Panc1 (cell line): Measurements from ENCODE around the gene NPAS3. TPM values are rescaled to one million over a fixed set of nuclear protein-coding genes. Genes with fewer than 3 reads are reported as not detected.

Experiments used
- ATAC-seq: fragments of 200-7000 bp; cut with Tn5 transposase; 2 replicates; pipeline ENCODE4 v1.9.1; 2020; ENCODE audit warnings: mild to moderate bottlenecking, moderate library complexity
- BruUV-seq: library from RNA; stranded (reverse); fragments of 400-500 nt; replicated peaks from 2 replicates; lab custom pipeline; 2021; lab: Mats Ljungman, UMichigan
- CTCF ChIA-PET: fragments of 300-600 bp; sonication (Branson Sonifier 250); formaldehyde crosslinking; loops from one replicate; lab custom pipeline; 2022; ENCODE audit warnings: antibody characterized with exemption; lab: Charles Lee
- POLR2A ChIA-PET: fragments of 300-600 bp; sonication (Branson Sonifier 250); formaldehyde crosslinking; loops from one replicate; lab custom pipeline; 2022; ENCODE audit warnings: antibody characterized with exemption; lab: Charles Lee
- DNase-seq: peaks from one replicate; pipeline ENCODE4 v3.0.0-alpha.2; 2010; ENCODE audit warnings: low read depth, low spot score
- H3K27ac ChIP-seq: 2 replicates; pipeline ENCODE4 v1.5.1; 2011; ENCODE audit warnings: mild to moderate bottlenecking, low read length, inconsistent platforms
- H3K27me3 ChIP-seq: fragments of 200-500 bp; sonication (Bioruptor generic); 2 replicates; pipeline ENCODE4 v1.6.0; 2014; ENCODE audit warnings: low read length, inconsistent platforms; ENCODE audit not compliant: control insufficient read depth, insufficient read depth
- H3K36me3 ChIP-seq: fragments of 200-500 bp; sonication (Bioruptor generic); 2 replicates; pipeline ENCODE4 v1.5.1; 2014; ENCODE audit warnings: inconsistent platforms, mild to moderate bottlenecking, low read length, moderate library complexity; ENCODE audit not compliant: control insufficient read depth, insufficient read depth
- H3K4me1 ChIP-seq: 2 replicates; pipeline ENCODE4 v1.5.1; 2011; ENCODE audit warnings: inconsistent platforms, mild to moderate bottlenecking, low read length, moderate library complexity; ENCODE audit not compliant: control insufficient read depth, insufficient read depth
- H3K4me3 ChIP-seq, 2 experiments: 2 replicates each; pipeline ENCODE4 v1.5.1; 2011 to 2012; ENCODE audit warnings: low read depth in 2 of 2, low read length in 2 of 2, mild to moderate bottlenecking in 2 of 2, inconsistent platforms in 1 of 2, moderate library complexity in 1 of 2
- H3K9me3 ChIP-seq: fragments of 200-500 bp; sonication (Bioruptor generic); 2 replicates; pipeline ENCODE4 v1.5.1; 2014; ENCODE audit warnings: low read depth, mild to moderate bottlenecking, inconsistent platforms, low read length, moderate library complexity; ENCODE audit not compliant: control insufficient read depth, insufficient read depth
- POLR2AphosphoS5 ChIP-seq: IDR thresholded peaks from 2 replicates; pipeline ENCODE4 v1.6.1; 2012; ENCODE audit warnings: mild to moderate bottlenecking, low read depth, low read length, moderate library complexity
- SIN3A ChIP-seq: IDR thresholded peaks from 2 replicates; pipeline ENCODE4 v1.6.1; 2012; ENCODE audit warnings: low read depth, mild to moderate bottlenecking, low read length, moderate library complexity, borderline replicate concordance; ENCODE audit not compliant: insufficient read depth
- TCF7L2 ChIP-seq: IDR thresholded peaks from 2 replicates; pipeline ENCODE4 v1.6.1; 2011; ENCODE audit warnings: mild to moderate bottlenecking, low read depth, low read length, inconsistent platforms
- in situ Hi-C: cut with HindIII; loops from 2 replicates; pipeline ENCODE4 v1.10.0; 2016; ENCODE audit warnings: low sequenced_read_pairs, low pct_unique_long_range_greater_than_20kb
- intact Hi-C: fragments of 100-400 bp; cut with micrococcal nuclease; formaldehyde crosslinking; loops from one replicate; pipeline ENCODE4 v1.10.0; 2022; ENCODE audit not compliant: unreplicated experiment
- total RNA-seq: library from RNA; stranded (reverse); gene quantifications from one replicate; pipeline ENCODE4 v1.2.1, GENCODE V29; 2021; ENCODE audit not compliant: unreplicated experiment
- TF ChIP-seq, protein P1 (sequence below): fragments of 450-650 bp; IDR thresholded peaks from 2 replicates; pipeline ENCODE4 v1.5.1; 2017; ENCODE audit warnings: mild to moderate bottlenecking
- TF ChIP-seq, protein P2 (sequence below), 2 experiments: IDR thresholded peaks; 2 replicates each; pipeline ENCODE4 v1.6.1; 2011 to 2012; ENCODE audit warnings: low read depth in 2 of 2, control low read depth in 1 of 2, low read length in 1 of 2, mild to moderate bottlenecking in 1 of 2, moderate library complexity in 1 of 2; ENCODE audit not compliant: insufficient read depth in 1 of 2

The NPAS3 gene
- total RNA-seq, 1 experiment from 2014 or later = 0.23 TPM

DNA sequence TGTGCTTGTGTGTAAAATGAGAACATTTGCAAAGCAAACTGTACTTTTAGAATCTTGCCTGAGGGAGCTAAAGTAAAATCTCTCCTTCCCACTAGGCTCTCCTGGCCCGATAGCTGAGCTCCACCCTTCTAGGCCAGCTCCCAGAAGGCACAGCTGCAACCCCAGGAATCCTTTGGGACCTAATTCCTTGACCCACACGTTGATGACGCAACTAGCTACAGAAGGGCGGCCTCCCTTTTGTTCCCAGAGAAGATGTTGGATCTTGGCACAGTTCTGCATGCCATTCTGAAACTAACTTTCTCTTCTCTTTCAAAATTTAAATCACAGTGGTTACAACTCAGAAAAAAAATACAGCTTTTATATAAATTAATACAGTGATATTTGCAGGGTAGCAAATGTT is 744.1 kb downstream of the NPAS3 start:
- no peak for ATAC-seq
- intact Hi-C loops = no loop called here
- BruUV-seq = no TSS peak
- H3K4me1 ChIP-seq = no peaks in the 10 kb centered on the region
- no peak for TF ChIP-seq TCF7L2
- TF ChIP-seq SIN3A = no peak
- no peak for TF ChIP-seq POLR2AphosphoS5
- TF ChIP-seq, protein P1, sequence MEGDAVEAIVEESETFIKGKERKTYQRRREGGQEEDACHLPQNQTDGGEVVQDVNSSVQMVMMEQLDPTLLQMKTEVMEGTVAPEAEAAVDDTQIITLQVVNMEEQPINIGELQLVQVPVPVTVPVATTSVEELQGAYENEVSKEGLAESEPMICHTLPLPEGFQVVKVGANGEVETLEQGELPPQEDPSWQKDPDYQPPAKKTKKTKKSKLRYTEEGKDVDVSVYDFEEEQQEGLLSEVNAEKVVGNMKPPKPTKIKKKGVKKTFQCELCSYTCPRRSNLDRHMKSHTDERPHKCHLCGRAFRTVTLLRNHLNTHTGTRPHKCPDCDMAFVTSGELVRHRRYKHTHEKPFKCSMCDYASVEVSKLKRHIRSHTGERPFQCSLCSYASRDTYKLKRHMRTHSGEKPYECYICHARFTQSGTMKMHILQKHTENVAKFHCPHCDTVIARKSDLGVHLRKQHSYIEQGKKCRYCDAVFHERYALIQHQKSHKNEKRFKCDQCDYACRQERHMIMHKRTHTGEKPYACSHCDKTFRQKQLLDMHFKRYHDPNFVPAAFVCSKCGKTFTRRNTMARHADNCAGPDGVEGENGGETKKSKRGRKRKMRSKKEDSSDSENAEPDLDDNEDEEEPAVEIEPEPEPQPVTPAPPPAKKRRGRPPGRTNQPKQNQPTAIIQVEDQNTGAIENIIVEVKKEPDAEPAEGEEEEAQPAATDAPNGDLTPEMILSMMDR = no peak
- TF ChIP-seq, protein P2, sequence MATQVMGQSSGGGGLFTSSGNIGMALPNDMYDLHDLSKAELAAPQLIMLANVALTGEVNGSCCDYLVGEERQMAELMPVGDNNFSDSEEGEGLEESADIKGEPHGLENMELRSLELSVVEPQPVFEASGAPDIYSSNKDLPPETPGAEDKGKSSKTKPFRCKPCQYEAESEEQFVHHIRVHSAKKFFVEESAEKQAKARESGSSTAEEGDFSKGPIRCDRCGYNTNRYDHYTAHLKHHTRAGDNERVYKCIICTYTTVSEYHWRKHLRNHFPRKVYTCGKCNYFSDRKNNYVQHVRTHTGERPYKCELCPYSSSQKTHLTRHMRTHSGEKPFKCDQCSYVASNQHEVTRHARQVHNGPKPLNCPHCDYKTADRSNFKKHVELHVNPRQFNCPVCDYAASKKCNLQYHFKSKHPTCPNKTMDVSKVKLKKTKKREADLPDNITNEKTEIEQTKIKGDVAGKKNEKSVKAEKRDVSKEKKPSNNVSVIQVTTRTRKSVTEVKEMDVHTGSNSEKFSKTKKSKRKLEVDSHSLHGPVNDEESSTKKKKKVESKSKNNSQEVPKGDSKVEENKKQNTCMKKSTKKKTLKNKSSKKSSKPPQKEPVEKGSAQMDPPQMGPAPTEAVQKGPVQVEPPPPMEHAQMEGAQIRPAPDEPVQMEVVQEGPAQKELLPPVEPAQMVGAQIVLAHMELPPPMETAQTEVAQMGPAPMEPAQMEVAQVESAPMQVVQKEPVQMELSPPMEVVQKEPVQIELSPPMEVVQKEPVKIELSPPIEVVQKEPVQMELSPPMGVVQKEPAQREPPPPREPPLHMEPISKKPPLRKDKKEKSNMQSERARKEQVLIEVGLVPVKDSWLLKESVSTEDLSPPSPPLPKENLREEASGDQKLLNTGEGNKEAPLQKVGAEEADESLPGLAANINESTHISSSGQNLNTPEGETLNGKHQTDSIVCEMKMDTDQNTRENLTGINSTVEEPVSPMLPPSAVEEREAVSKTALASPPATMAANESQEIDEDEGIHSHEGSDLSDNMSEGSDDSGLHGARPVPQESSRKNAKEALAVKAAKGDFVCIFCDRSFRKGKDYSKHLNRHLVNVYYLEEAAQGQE (IDR thresholded peaks at IDR 0.05; ENCODE audit: insufficient read depth in 1 of 2, low read depth in 2 of 2, low read length in 1 of 2) = no peak
- CTCF ChIA-PET = interaction anchor here (0.5 kb wide), 1 partner anchor 997 kb away, joined by 6 read pairs; no protein-coding TSS in a partner anchor
- H3K36me3 ChIP-seq = no peaks in the 10 kb centered on the region
- POLR2A ChIA-PET = no interaction called here
- no peak overlapping the region for H3K4me3 ChIP-seq
- in situ Hi-C loops = no loop called here
- H3K27ac ChIP-seq = no peak overlapping the region
- H3K27me3 ChIP-seq = no peaks in the 10 kb centered on the region
- H3K9me3 ChIP-seq = no peaks in the 10 kb centered on the region
- DNase-seq = no peak

DNA sequence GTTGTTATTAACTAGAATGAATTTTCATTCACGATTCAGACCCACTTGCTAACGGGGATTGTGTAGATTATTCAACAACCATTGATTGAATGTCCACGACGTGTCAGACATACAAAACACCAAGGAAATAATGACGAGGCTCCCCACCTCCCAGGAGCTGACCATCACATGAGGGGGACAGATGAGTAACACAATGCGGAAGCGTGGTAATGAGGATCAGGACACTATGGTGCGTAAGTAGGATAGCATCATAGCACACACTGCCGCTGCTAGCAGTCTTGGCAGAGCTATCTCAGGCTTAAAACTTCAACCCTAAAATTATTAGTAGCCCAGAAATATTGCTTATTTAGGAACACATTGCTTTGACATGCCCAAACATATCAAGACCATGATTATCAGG is 746.3 kb downstream of the NPAS3 start:
- Histone ChIP-seq H3K4me1 (no peaks in the 10 kb centered on the region), H3K4me3 (no peak overlapping the region), H3K27me3 (no peaks in the 10 kb centered on the region), H3K9me3 (no peaks in the 10 kb centered on the region), H3K36me3 (no peaks in the 10 kb centered on the region), H3K27ac (no peak overlapping the region)
- BruUV-seq = no TSS peak
- TF ChIP-seq, protein P2 (IDR thresholded peaks at IDR 0.05; ENCODE audit: insufficient read depth in 1 of 2, low read depth in 2 of 2, low read length in 1 of 2) = no peak
- TF ChIP-seq POLR2AphosphoS5 = no peak
- TF ChIP-seq, protein P1 = no peak
- no peak for TF ChIP-seq SIN3A
- TF ChIP-seq TCF7L2 = no peak
- intact Hi-C loops = no loop called here
- no peak for ATAC-seq
- ChIA-PET CTCF (no interaction called here), POLR2A (no interaction called here)
- DNase-seq = no peak
- in situ Hi-C loops = no loop called here
